Stimulated activated CD4-positive, alpha-beta T cell treated with anti-CD3 and anti-CD28 coated beads, Interleukin-2, amount 100 ng/mL, for 48 hours (primary cell): ENCODE results near the gene TGM2.

ENCODE experiments used
- DNase-seq, 2 donors: peaks; one replicate each; pipeline ENCODE4 v3.0.0-alpha.2; 2020

TGM2 gene

GRCh38 chr20:38129248-38129865, 35.7 kb downstream of the TGM2 start:
- DNase-seq: no peak

GRCh38 chr20:38128691-38129090, 36.4 kb downstream of the TGM2 start:
- no peak for DNase-seq

- no peak for DNase-seq
Measured at GRCh38 chr20:38127920-38128528, 37.0 kb downstream of the TGM2 start.

GRCh38 chr20:38126932-38127621, 38.0 kb downstream of the TGM2 start:
- no peak for DNase-seq

- no peak for DNase-seq
Measured at GRCh38 chr20:38126146-38126921, 38.7 kb downstream of the TGM2 start.

- no peak for DNase-seq
Measured at GRCh38 chr20:38125157-38126056, 39.7 kb downstream of the TGM2 start.

GRCh38 chr20:38123021-38123587, 42.0 kb downstream of the TGM2 start:
- DNase-seq: no peak

GRCh38 chr20:38121741-38122140, 43.3 kb downstream of the TGM2 start:
- no peak for DNase-seq

- no peak for DNase-seq
Measured at GRCh38 chr20:38120625-38120988, 44.5 kb downstream of the TGM2 start.

GRCh38 chr20:38119446-38119845, 45.6 kb downstream of the TGM2 start:
- DNase-seq: no peak

GRCh38 chr20:38117635-38118034, 47.4 kb downstream of the TGM2 start:
- no peak for DNase-seq

GRCh38 chr20:38117205-38117604, 47.9 kb downstream of the TGM2 start:
- DNase-seq: no peak

GRCh38 chr20:38116409-38117165, 48.5 kb downstream of the TGM2 start:
- DNase-seq: no peak

GRCh38 chr20:38115896-38116295, 49.2 kb downstream of the TGM2 start:
- no peak for DNase-seq

- no peak for DNase-seq
Measured at GRCh38 chr20:38115205-38115604, 49.9 kb downstream of the TGM2 start.

GRCh38 chr20:38114353-38114791, 50.7 kb downstream of the TGM2 start:
- DNase-seq: no peak

GRCh38 chr20:38113401-38114325, 51.4 kb downstream of the TGM2 start:
- no peak for DNase-seq

GRCh38 chr20:38112930-38113294, 52.2 kb downstream of the TGM2 start:
- DNase-seq: no peak

GRCh38 chr20:38112261-38112929, 52.7 kb downstream of the TGM2 start:
- DNase-seq: no peak
